PC-3 (cell line): ENCODE results near the gene NCF4.

Experiments used
- EZH2phosphoT487 ChIP-seq: fragments of 300-600 bp; sonication (generic); IDR thresholded peaks from 2 replicates; pipeline ENCODE4 v1.6.1; 2018; ENCODE audit warnings: mild to moderate bottlenecking, antibody characterized with exemption, low read length, borderline replicate concordance
- TF ChIP-seq, protein P1 (sequence below): fragments of 300-600 bp; sonication (generic); conservative IDR thresholded peaks from 2 replicates; pipeline ENCODE4 v1.5.1; 2017; ENCODE audit warnings: antibody characterized with exemption, low read depth, mild to moderate bottlenecking, low read length

- TF ChIP-seq, protein P1, sequence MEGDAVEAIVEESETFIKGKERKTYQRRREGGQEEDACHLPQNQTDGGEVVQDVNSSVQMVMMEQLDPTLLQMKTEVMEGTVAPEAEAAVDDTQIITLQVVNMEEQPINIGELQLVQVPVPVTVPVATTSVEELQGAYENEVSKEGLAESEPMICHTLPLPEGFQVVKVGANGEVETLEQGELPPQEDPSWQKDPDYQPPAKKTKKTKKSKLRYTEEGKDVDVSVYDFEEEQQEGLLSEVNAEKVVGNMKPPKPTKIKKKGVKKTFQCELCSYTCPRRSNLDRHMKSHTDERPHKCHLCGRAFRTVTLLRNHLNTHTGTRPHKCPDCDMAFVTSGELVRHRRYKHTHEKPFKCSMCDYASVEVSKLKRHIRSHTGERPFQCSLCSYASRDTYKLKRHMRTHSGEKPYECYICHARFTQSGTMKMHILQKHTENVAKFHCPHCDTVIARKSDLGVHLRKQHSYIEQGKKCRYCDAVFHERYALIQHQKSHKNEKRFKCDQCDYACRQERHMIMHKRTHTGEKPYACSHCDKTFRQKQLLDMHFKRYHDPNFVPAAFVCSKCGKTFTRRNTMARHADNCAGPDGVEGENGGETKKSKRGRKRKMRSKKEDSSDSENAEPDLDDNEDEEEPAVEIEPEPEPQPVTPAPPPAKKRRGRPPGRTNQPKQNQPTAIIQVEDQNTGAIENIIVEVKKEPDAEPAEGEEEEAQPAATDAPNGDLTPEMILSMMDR: peak; percentile 73
- TF ChIP-seq EZH2phosphoT487: no peak
These were observed 7.3 kb upstream of the NCF4 start for GRCh38 chr22:36853407-36854099.
